Natural killer cell (primary cell): Measurements from ENCODE around the gene SASS6. TPM values are rescaled to one million over a fixed set of nuclear protein-coding genes. Genes with fewer than 3 reads are reported as not detected.

Experiments used
- ATAC-seq, 3 donors: fragments of 150-1000 bp in 2 of 3; fragments of 200-7000 bp in 1 of 3; cut with Tn5 transposase; 1 replicate in 1 of 3; 2 replicates in 2 of 3; pipeline ENCODE4 v1.10.0; 2021; ENCODE audit warnings: mild to moderate bottlenecking in 2 of 3, moderate library complexity in 2 of 3
- DNase-seq, 2 donors: peaks; one replicate each; pipeline versions ENCODE4 v3.0.0 to v3.0.0-alpha.2; 2013 to 2021; ENCODE audit warnings: mixed read lengths in 1 of 2
- H3K27ac ChIP-seq: one replicate; pipeline ENCODE4 v1.5.1; 2013; ENCODE audit warnings: mild to moderate bottlenecking, low read length
- H3K27me3 ChIP-seq: one replicate; pipeline ENCODE4 v1.6.1; 2013; ENCODE audit warnings: low read length; ENCODE audit not compliant: control insufficient read depth, insufficient read depth
- H3K36me3 ChIP-seq: one replicate; pipeline ENCODE4 v1.6.1; 2013; ENCODE audit warnings: low read length; ENCODE audit not compliant: control insufficient read depth, insufficient read depth
- H3K4me1 ChIP-seq: one replicate; pipeline ENCODE4 v1.6.1; 2013; ENCODE audit warnings: low read length; ENCODE audit not compliant: control insufficient read depth, insufficient read depth
- H3K4me3 ChIP-seq: one replicate; pipeline ENCODE4 v1.5.1; 2013; ENCODE audit warnings: low read length
- H3K9me3 ChIP-seq: one replicate; pipeline ENCODE4 v1.6.1; 2013; ENCODE audit warnings: low read length; ENCODE audit not compliant: control insufficient read depth, insufficient read depth
- H3K27ac Mint-ChIP-seq, 2 donors: one replicate each; pipeline ENCODE4 v1.8.0; 2022; ENCODE audit warnings: mild to moderate bottlenecking in 2 of 2, mixed read lengths in 2 of 2, moderate library complexity in 1 of 2
- H3K27me3 Mint-ChIP-seq, 2 donors: one replicate each; pipeline ENCODE4 v1.8.0; 2022; ENCODE audit warnings: low read depth in 2 of 2, mixed read lengths in 2 of 2
- H3K36me3 Mint-ChIP-seq: one replicate; pipeline ENCODE4 v1.8.0; 2022; ENCODE audit warnings: mixed read lengths
- H3K4me1 Mint-ChIP-seq, 2 donors: one replicate each; pipeline ENCODE4 v1.8.0; 2022; ENCODE audit warnings: mixed read lengths in 2 of 2
- H3K4me3 Mint-ChIP-seq: one replicate; pipeline ENCODE4 v1.8.0; 2022; ENCODE audit warnings: mild to moderate bottlenecking, moderate library complexity, mixed read lengths
- H3K9me3 Mint-ChIP-seq, 2 donors: one replicate each; pipeline ENCODE4 v1.8.0; 2022; ENCODE audit warnings: mixed read lengths in 2 of 2
- WGBS: methylation state at CpG from one replicate; pipeline ENCODE4 v1.1.7; 2013; ENCODE audit warnings: missing lambda C conversion rate; ENCODE audit not compliant: insufficient coverage; 5-methylcytosine and 5-hydroxymethylcytosine counted together
- intact Hi-C: fragments of 100-400 bp; cut with micrococcal nuclease; formaldehyde crosslinking; loops from one replicate; pipeline ENCODE4 v1.14.2; 2022
- total RNA-seq, 4 donors: library from RNA; stranded (reverse); fragments of 120-200 nt in 1 of 4; gene quantifications; one replicate each; pipeline versions ENCODE4 v1.2.3 to v1.2.4, GENCODE V29; 2013 to 2022
- TF ChIP-seq, protein P1 (sequence below): fragments of 200-600 bp; IDR thresholded peaks from one replicate; pipeline ENCODE4 v1.8.0; 2022; ENCODE audit warnings: antibody characterized with exemption

Gene SASS6, protein sequence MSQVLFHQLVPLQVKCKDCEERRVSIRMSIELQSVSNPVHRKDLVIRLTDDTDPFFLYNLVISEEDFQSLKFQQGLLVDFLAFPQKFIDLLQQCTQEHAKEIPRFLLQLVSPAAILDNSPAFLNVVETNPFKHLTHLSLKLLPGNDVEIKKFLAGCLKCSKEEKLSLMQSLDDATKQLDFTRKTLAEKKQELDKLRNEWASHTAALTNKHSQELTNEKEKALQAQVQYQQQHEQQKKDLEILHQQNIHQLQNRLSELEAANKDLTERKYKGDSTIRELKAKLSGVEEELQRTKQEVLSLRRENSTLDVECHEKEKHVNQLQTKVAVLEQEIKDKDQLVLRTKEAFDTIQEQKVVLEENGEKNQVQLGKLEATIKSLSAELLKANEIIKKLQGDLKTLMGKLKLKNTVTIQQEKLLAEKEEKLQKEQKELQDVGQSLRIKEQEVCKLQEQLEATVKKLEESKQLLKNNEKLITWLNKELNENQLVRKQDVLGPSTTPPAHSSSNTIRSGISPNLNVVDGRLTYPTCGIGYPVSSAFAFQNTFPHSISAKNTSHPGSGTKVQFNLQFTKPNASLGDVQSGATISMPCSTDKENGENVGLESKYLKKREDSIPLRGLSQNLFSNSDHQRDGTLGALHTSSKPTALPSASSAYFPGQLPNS
- total RNA-seq, result 1 to 10 TPM; 5.3 to 6.2 (median 5.6) TPM
- 8.9 TPM for total RNA-seq (2013)

DNA sequence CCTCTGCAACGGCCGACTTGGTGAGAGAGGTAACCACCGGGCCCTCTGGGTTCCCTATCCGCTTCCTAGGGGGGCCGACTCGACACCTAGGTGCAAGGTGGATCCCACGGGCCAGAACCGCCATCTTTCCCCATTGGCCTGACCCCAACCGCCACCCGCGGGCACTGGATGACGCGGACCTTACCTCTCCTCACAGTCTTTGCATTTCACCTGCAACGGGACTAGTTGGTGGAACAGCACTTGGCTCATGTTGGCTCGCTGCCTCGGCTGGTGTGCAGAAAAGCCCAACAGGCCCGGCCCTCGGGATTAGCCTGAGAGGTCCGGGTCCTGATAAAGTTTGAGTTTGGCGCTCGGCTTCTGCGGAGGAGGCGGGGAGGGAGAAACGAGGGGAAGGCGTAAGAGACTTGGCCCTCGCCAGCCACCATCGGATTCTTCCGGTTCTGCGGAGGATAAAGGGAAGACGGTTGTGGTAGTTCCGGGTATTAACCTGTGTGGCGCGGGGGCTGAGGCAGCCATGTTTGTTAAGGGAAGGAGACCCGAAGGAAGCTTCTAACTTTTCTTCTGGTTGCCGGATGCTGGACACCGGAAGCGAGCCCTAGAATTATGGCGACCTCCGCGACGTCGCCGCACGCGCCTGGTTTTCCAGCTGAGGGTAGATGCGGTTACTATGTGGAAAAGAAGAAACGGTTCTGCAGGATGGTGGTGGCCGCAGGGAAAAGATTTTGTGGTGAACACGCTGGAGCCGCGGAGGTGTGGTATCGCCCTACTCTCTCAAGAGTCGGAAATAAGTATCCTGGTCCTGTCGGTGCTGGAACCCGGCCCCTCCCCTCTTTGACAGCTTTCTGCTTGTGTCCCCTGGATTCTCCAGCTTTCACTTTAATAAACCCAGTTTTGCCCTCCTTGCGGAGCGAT is at the start of gene SASS6, which contains the start of gene TRMT13:
Gene SASS6 (minus strand): TSS at position 365 of the 912 bp plus-strand sequence. CDS start 116 bp downstream, at position 249.
Gene TRMT13 (plus strand): TSS at position 598 of the 912 bp plus-strand sequence. CDS start 6 bp downstream, at position 604.
- Mint-ChIP-seq H3K9me3 (no peaks in the 10 kb centered on the region), H3K4me1 (peaks cover 21 to 32% of the 10 kb centered on the region in 2 donors), H3K36me3 (peaks cover 4% of the 10 kb centered on the region), H3K27me3 (no peaks in the 10 kb centered on the region), H3K27ac (peak within 1 kb of the TSS; percentile 92 to 93), H3K4me3 (peak within 1 kb of the TSS; percentile 97)
- Histone ChIP-seq H3K4me3 (peak within 1 kb of the TSS; percentile 85), H3K4me1 (peaks cover 10% of the 10 kb centered on the region), H3K27me3 (no peaks in the 10 kb centered on the region), H3K36me3 (peaks cover 16% of the 10 kb centered on the region), H3K9me3 (no peaks in the 10 kb centered on the region), H3K27ac (peak within 1 kb of the TSS; percentile 62)
- DNase-seq (peak; percentile 88 to 97), ATAC-seq (peak; percentile 96 to 99 (median 97))
- intact Hi-C loops, result loop anchor here (1.0 to 5.0 kb wide), 8 partner anchors 94 to 764 kb away; partner anchors contain the start of genes AGL, CDC14A, DBT and RTCA
- WGBS, result under 1% methylated on average over 57 of the region's 57 CpGs
- TF ChIP-seq, protein P1, sequence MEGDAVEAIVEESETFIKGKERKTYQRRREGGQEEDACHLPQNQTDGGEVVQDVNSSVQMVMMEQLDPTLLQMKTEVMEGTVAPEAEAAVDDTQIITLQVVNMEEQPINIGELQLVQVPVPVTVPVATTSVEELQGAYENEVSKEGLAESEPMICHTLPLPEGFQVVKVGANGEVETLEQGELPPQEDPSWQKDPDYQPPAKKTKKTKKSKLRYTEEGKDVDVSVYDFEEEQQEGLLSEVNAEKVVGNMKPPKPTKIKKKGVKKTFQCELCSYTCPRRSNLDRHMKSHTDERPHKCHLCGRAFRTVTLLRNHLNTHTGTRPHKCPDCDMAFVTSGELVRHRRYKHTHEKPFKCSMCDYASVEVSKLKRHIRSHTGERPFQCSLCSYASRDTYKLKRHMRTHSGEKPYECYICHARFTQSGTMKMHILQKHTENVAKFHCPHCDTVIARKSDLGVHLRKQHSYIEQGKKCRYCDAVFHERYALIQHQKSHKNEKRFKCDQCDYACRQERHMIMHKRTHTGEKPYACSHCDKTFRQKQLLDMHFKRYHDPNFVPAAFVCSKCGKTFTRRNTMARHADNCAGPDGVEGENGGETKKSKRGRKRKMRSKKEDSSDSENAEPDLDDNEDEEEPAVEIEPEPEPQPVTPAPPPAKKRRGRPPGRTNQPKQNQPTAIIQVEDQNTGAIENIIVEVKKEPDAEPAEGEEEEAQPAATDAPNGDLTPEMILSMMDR, result no peak

DNA sequence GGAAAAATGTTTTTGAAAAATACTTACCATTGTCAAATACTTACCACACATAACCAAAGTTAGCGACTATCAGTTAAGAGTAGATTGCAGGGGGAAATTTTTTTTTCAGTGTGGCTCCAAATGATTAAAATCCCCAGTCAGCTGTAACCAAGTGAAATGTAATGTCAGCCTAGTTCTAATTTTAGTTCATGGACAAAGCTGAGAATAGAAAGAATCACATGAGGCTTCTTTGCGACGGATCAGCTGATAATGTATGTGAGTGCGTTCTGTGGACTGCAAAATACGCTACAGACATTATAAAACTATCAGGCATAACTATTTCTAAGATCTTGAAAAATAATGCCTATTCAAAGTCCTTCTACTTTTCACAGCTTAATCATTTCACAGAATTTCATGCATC is 45.4 kb upstream of the SASS6 start, which contains the start of gene LRRC39:
Gene LRRC39 (minus strand): TSS at position 166 of the 400 bp plus-strand sequence. CDS start 9,740 bp downstream, outside the sequence.
- H3K4me3 Mint-ChIP-seq, result no peak within 1 kb of the TSS
- ATAC-seq (no peak), DNase-seq (no peak)
- Histone ChIP-seq H3K4me1 (no peaks in the 10 kb centered on the region), H3K36me3 (no peaks in the 10 kb centered on the region), H3K4me3 (no peak within 1 kb of the TSS), H3K27ac (no peak within 1 kb of the TSS), H3K9me3 (no peaks in the 10 kb centered on the region), H3K27me3 (no peaks in the 10 kb centered on the region)
- no peaks in the 10 kb centered on the region for H3K27me3 Mint-ChIP-seq
- H3K27ac Mint-ChIP-seq, result no peak within 1 kb of the TSS
- intact Hi-C loops, result no loop called here
- TF ChIP-seq, protein P1, result no peak
- H3K36me3 Mint-ChIP-seq, result no peaks in the 10 kb centered on the region
- H3K4me1 Mint-ChIP-seq, result no peaks in the 10 kb centered on the region
- H3K9me3 Mint-ChIP-seq, result no peaks in the 10 kb centered on the region
- 94% methylated on average over 3 of the region's 5 CpGs for WGBS

DNA sequence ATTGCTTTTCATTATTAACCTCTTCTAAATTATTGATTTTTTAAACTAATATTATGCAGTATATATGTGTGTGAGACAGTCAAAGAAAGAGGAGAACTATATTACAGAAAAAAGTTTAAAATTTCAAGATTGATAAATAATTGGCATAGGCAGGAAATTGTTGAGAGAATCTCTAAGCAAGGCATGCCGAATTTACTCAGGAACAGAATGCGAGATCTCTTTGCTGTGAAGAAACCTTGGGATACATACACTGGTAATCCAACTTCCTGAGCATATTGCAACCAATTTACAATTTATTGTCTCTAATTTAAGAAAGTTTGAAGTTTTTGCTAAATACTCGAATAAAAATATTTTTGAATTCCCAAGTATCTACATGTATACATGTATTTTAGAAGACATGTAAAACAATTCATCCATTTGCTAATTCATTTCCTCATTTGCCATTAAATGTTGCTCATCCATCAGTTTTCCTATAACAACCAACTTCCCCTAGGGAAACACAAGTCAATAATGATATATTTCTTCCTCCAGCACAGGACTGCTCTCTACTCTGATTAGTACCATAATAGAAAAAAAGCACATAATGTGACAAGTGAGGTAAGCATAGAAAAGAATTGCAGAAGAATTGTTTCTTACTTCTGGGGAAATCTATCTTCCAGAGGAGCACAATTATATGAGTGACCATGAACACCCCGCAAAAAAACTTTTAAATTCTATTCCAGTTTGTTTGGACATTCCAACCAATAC is 44.7 kb upstream of the SASS6 start:
- Mint-ChIP-seq H3K27me3 (no peaks in the 10 kb centered on the region), H3K27ac (no peak overlapping the region), H3K4me1 (no peaks in the 10 kb centered on the region), H3K36me3 (no peaks in the 10 kb centered on the region), H3K4me3 (no peak overlapping the region), H3K9me3 (no peaks in the 10 kb centered on the region)
- 100% methylated on average over 2 of the region's 4 CpGs for WGBS
- intact Hi-C loops, result no loop called here
- Histone ChIP-seq H3K36me3 (no peaks in the 10 kb centered on the region), H3K27ac (no peak overlapping the region), H3K9me3 (no peaks in the 10 kb centered on the region), H3K4me3 (no peak overlapping the region), H3K4me1 (no peaks in the 10 kb centered on the region), H3K27me3 (no peaks in the 10 kb centered on the region)
- TF ChIP-seq, protein P1, result no peak
- DNase-seq (no peak), ATAC-seq (no peak)
